ENCODE measurements around the gene CASTOR1. TPM values are rescaled to one million over a fixed set of nuclear protein-coding genes. Genes with fewer than 3 reads are reported as not detected.

The CASTOR1 gene
- total RNA-seq, 2 donors from 2014 or later: 19.2 to 19.5 TPM

GRCh38 chr22:30247561-30247960 is 41.7 kb downstream of the CASTOR1 start:
- Histone ChIP-seq H3K4me3 (ENCODE audit: low read length) (no peak overlapping the region), H3K27ac (ENCODE audit: low read depth, low read length) (no peak overlapping the region), H3K27me3 (ENCODE audit: control insufficient read depth, insufficient read depth, low read length, poor library complexity, severe bottlenecking) (peaks cover 38% of the 10 kb centered on the region), H3K4me1 (ENCODE audit: control insufficient read depth, insufficient read depth, low read length) (no peaks in the 10 kb centered on the region), H3K9ac (ENCODE audit: extremely low read depth, low read length, poor library complexity, severe bottlenecking) (no peak overlapping the region), H3K36me3 (ENCODE audit: control insufficient read depth, insufficient read depth, low read length) (no peaks in the 10 kb centered on the region), H3K9me3 (ENCODE audit: control insufficient read depth, low read length) (no peaks in the 10 kb centered on the region)
- Mint-ChIP-seq H3K27ac (no peak overlapping the region), H3K4me1 (peaks cover 5% of the 10 kb centered on the region), H3K4me3 (peak overlapping the region; percentile 71), H3K27me3 (ENCODE audit: insufficient read depth) (peaks cover 43% of the 10 kb centered on the region), H3K36me3 (ENCODE audit: low read depth) (no peaks in the 10 kb centered on the region), H3K9me3 (no peaks in the 10 kb centered on the region)
- TF ChIP-seq, protein P1, sequence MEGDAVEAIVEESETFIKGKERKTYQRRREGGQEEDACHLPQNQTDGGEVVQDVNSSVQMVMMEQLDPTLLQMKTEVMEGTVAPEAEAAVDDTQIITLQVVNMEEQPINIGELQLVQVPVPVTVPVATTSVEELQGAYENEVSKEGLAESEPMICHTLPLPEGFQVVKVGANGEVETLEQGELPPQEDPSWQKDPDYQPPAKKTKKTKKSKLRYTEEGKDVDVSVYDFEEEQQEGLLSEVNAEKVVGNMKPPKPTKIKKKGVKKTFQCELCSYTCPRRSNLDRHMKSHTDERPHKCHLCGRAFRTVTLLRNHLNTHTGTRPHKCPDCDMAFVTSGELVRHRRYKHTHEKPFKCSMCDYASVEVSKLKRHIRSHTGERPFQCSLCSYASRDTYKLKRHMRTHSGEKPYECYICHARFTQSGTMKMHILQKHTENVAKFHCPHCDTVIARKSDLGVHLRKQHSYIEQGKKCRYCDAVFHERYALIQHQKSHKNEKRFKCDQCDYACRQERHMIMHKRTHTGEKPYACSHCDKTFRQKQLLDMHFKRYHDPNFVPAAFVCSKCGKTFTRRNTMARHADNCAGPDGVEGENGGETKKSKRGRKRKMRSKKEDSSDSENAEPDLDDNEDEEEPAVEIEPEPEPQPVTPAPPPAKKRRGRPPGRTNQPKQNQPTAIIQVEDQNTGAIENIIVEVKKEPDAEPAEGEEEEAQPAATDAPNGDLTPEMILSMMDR (conservative IDR thresholded peaks at IDR 0.05): no peak
- DNase-seq: no peak
- WGBS, 2 experiments (ENCODE audit: insufficient coverage in 1 of 2, insufficient read length in 1 of 2): 91 to 96% methylated on average over 10 to 11 of the region's 11 CpGs

GRCh38 chr22:30246814-30247376 is 42.4 kb downstream of the CASTOR1 start:
- Histone ChIP-seq H3K27ac (ENCODE audit: low read depth, low read length) (no peak overlapping the region), H3K9me3 (ENCODE audit: control insufficient read depth, low read length) (no peaks in the 10 kb centered on the region), H3K4me1 (ENCODE audit: control insufficient read depth, insufficient read depth, low read length) (no peaks in the 10 kb centered on the region), H3K9ac (ENCODE audit: extremely low read depth, low read length, poor library complexity, severe bottlenecking) (no peak overlapping the region), H3K4me3 (ENCODE audit: low read length) (peak overlapping the region; percentile 78), H3K36me3 (ENCODE audit: control insufficient read depth, insufficient read depth, low read length) (no peaks in the 10 kb centered on the region), H3K27me3 (ENCODE audit: control insufficient read depth, insufficient read depth, low read length, poor library complexity, severe bottlenecking) (peaks cover 38% of the 10 kb centered on the region)
- peak overlapping the region; percentile 71 for H3K4me3 Mint-ChIP-seq
- TF ChIP-seq, protein P1 (conservative IDR thresholded peaks at IDR 0.05): no peak
- DNase-seq: peak; percentile 48
- no peaks in the 10 kb centered on the region for H3K9me3 Mint-ChIP-seq
- H3K4me1 Mint-ChIP-seq: peaks cover 5% of the 10 kb centered on the region
- peaks cover 43% of the 10 kb centered on the region for H3K27me3 Mint-ChIP-seq (ENCODE audit: insufficient read depth)
- H3K36me3 Mint-ChIP-seq (ENCODE audit: low read depth): no peaks in the 10 kb centered on the region
- 45 to 59% methylated on average over 6 to 15 of the region's 15 CpGs for WGBS, 2 experiments (ENCODE audit: insufficient coverage in 1 of 2, insufficient read length in 1 of 2)
- no peak overlapping the region for H3K27ac Mint-ChIP-seq

DNA sequence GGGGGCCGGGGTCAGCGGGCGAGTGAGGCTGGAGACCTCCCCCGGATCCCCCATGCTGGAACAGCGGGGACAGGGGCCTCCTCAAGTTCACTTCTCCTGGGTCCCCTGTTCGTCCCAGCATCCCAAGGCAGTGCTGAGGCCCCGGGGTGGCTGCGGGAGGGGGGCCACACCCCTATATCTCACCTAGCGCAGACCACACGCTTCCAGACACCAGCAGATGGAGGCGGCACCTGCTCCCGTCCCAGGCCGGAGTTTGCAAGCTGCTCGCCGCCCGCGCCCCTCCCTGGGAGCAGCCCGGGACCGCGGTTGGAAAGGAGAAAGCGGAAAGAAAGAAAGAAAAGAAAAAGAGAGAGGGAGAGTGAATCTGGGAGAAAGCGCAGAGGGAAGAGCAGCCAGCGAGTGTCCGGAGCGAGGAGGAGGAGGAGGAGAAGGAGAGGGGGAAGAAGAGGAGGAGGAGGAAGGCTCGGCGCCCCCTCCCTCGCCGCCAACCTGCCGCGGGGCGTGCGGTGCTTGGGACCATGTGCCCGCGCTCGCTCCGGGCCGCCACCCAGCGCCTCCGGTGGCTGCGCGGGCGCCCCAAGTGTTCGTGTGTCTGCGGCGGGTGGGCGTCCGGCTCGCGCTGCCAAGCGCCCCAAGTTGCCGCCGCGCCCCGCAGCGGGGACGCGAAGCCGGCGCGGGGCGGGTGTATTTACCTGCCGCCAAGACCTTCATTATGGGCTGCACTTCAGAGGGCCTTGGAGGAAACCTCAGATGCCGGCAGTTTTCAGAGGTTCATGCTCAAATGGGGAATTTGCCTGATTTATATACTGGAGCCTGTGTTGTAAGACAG is 43.1 kb downstream of the CASTOR1 start, which contains the start of gene LIF:
Gene LIF (minus strand): TSS at position 775 of the 829 bp plus-strand sequence. CDS start 64 bp downstream, at position 711.
- Histone ChIP-seq H3K4me1 (ENCODE audit: control insufficient read depth, insufficient read depth, low read length) (no peaks in the 10 kb centered on the region), H3K27me3 (ENCODE audit: control insufficient read depth, insufficient read depth, low read length, poor library complexity, severe bottlenecking) (peaks cover 38% of the 10 kb centered on the region), H3K4me3 (ENCODE audit: low read length) (peak within 1 kb of the TSS; percentile 78), H3K27ac (ENCODE audit: low read depth, low read length) (no peak within 1 kb of the TSS), H3K9me3 (ENCODE audit: control insufficient read depth, low read length) (no peaks in the 10 kb centered on the region), H3K9ac (ENCODE audit: extremely low read depth, low read length, poor library complexity, severe bottlenecking) (peak within 1 kb of the TSS; percentile 20), H3K36me3 (ENCODE audit: control insufficient read depth, insufficient read depth, low read length) (no peaks in the 10 kb centered on the region)
- peak; percentile 82 for DNase-seq
- TF ChIP-seq, protein P1 (conservative IDR thresholded peaks at IDR 0.05): peak; percentile 39
- Mint-ChIP-seq H3K36me3 (ENCODE audit: low read depth) (no peaks in the 10 kb centered on the region), H3K27ac (no peak within 1 kb of the TSS), H3K27me3 (ENCODE audit: insufficient read depth) (peaks cover 43% of the 10 kb centered on the region), H3K9me3 (no peaks in the 10 kb centered on the region), H3K4me1 (peaks cover 5% of the 10 kb centered on the region), H3K4me3 (peak within 1 kb of the TSS; percentile 71)
- WGBS, 2 experiments (ENCODE audit: insufficient coverage in 1 of 2, insufficient read length in 1 of 2): 1% methylated on average over 26 to 64 of the region's 64 CpGs

Measured in endodermal cell (in vitro differentiated cells).